Panc1 (cell line): ENCODE results near the gene ARL2. TPM values are rescaled to one million over a fixed set of nuclear protein-coding genes. Genes with fewer than 3 reads are reported as not detected.

Experiments used
- ATAC-seq: fragments of 200-7000 bp; cut with Tn5 transposase; 2 replicates; pipeline ENCODE4 v1.9.1; 2020; ENCODE audit warnings: mild to moderate bottlenecking, moderate library complexity
- BruUV-seq: library from RNA; stranded (reverse); fragments of 400-500 nt; replicated peaks from 2 replicates; lab custom pipeline; 2021; lab: Mats Ljungman, UMichigan
- CTCF ChIA-PET: fragments of 300-600 bp; sonication (Branson Sonifier 250); formaldehyde crosslinking; loops from one replicate; lab custom pipeline; 2022; ENCODE audit warnings: antibody characterized with exemption; lab: Charles Lee
- POLR2A ChIA-PET: fragments of 300-600 bp; sonication (Branson Sonifier 250); formaldehyde crosslinking; loops from one replicate; lab custom pipeline; 2022; ENCODE audit warnings: antibody characterized with exemption; lab: Charles Lee
- DNase-seq: peaks from one replicate; pipeline ENCODE4 v3.0.0-alpha.2; 2010; ENCODE audit warnings: low read depth, low spot score
- H3K27ac ChIP-seq: 2 replicates; pipeline ENCODE4 v1.5.1; 2011; ENCODE audit warnings: mild to moderate bottlenecking, low read length, inconsistent platforms
- H3K27me3 ChIP-seq: fragments of 200-500 bp; sonication (Bioruptor generic); 2 replicates; pipeline ENCODE4 v1.6.0; 2014; ENCODE audit warnings: low read length, inconsistent platforms; ENCODE audit not compliant: control insufficient read depth, insufficient read depth
- H3K36me3 ChIP-seq: fragments of 200-500 bp; sonication (Bioruptor generic); 2 replicates; pipeline ENCODE4 v1.5.1; 2014; ENCODE audit warnings: inconsistent platforms, mild to moderate bottlenecking, low read length, moderate library complexity; ENCODE audit not compliant: control insufficient read depth, insufficient read depth
- H3K4me1 ChIP-seq: 2 replicates; pipeline ENCODE4 v1.5.1; 2011; ENCODE audit warnings: inconsistent platforms, mild to moderate bottlenecking, low read length, moderate library complexity; ENCODE audit not compliant: control insufficient read depth, insufficient read depth
- H3K4me3 ChIP-seq, 2 experiments: 2 replicates each; pipeline ENCODE4 v1.5.1; 2011 to 2012; ENCODE audit warnings: low read depth in 2 of 2, low read length in 2 of 2, mild to moderate bottlenecking in 2 of 2, inconsistent platforms in 1 of 2, moderate library complexity in 1 of 2
- H3K9me3 ChIP-seq: fragments of 200-500 bp; sonication (Bioruptor generic); 2 replicates; pipeline ENCODE4 v1.5.1; 2014; ENCODE audit warnings: low read depth, mild to moderate bottlenecking, inconsistent platforms, low read length, moderate library complexity; ENCODE audit not compliant: control insufficient read depth, insufficient read depth
- POLR2AphosphoS5 ChIP-seq: IDR thresholded peaks from 2 replicates; pipeline ENCODE4 v1.6.1; 2012; ENCODE audit warnings: mild to moderate bottlenecking, low read depth, low read length, moderate library complexity
- SIN3A ChIP-seq: IDR thresholded peaks from 2 replicates; pipeline ENCODE4 v1.6.1; 2012; ENCODE audit warnings: low read depth, mild to moderate bottlenecking, low read length, moderate library complexity, borderline replicate concordance; ENCODE audit not compliant: insufficient read depth
- TCF7L2 ChIP-seq: IDR thresholded peaks from 2 replicates; pipeline ENCODE4 v1.6.1; 2011; ENCODE audit warnings: mild to moderate bottlenecking, low read depth, low read length, inconsistent platforms
- in situ Hi-C: cut with HindIII; loops from 2 replicates; pipeline ENCODE4 v1.10.0; 2016; ENCODE audit warnings: low sequenced_read_pairs, low pct_unique_long_range_greater_than_20kb
- intact Hi-C: fragments of 100-400 bp; cut with micrococcal nuclease; formaldehyde crosslinking; loops from one replicate; pipeline ENCODE4 v1.10.0; 2022; ENCODE audit not compliant: unreplicated experiment
- total RNA-seq: library from RNA; stranded (reverse); gene quantifications from one replicate; pipeline ENCODE4 v1.2.1, GENCODE V29; 2021; ENCODE audit not compliant: unreplicated experiment
- TF ChIP-seq, protein P1 (sequence below), 2 experiments: IDR thresholded peaks; 2 replicates each; pipeline ENCODE4 v1.6.1; 2011 to 2012; ENCODE audit warnings: low read depth in 2 of 2, control low read depth in 1 of 2, low read length in 1 of 2, mild to moderate bottlenecking in 1 of 2, moderate library complexity in 1 of 2; ENCODE audit not compliant: insufficient read depth in 1 of 2
- TF ChIP-seq, protein P2 (sequence below): fragments of 450-650 bp; IDR thresholded peaks from 2 replicates; pipeline ENCODE4 v1.5.1; 2017; ENCODE audit warnings: mild to moderate bottlenecking

ARL2 gene
- total RNA-seq, 1 experiment from 2014 or later = 177 TPM

DNA sequence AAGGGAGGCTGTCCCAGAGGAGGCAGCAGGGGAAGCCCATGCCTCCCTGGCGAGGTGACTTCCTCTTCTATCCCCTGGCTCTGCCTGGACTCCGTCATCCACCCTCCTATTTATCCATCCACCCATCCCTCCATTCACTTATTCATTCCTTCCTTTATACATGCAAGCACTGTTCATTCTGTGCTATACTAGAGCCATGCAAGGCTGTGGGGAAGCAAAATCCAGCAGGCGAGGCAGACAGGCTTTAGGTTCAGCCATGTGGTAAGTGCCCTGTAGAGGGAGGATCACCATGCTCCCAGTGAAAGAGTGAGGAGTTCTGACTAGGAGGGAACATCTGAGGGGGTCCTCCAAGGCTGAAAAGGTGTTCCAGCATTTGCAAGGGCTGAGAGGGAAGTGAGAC lies 45.6 kb downstream of the ARL2 start:
- intact Hi-C loops (no loop called here), in situ Hi-C loops (no loop called here)
- DNase-seq (no peak), ATAC-seq (peak; percentile 57)
- no TSS peak for BruUV-seq
- TF ChIP-seq TCF7L2 = no peak
- TF ChIP-seq, protein P1, sequence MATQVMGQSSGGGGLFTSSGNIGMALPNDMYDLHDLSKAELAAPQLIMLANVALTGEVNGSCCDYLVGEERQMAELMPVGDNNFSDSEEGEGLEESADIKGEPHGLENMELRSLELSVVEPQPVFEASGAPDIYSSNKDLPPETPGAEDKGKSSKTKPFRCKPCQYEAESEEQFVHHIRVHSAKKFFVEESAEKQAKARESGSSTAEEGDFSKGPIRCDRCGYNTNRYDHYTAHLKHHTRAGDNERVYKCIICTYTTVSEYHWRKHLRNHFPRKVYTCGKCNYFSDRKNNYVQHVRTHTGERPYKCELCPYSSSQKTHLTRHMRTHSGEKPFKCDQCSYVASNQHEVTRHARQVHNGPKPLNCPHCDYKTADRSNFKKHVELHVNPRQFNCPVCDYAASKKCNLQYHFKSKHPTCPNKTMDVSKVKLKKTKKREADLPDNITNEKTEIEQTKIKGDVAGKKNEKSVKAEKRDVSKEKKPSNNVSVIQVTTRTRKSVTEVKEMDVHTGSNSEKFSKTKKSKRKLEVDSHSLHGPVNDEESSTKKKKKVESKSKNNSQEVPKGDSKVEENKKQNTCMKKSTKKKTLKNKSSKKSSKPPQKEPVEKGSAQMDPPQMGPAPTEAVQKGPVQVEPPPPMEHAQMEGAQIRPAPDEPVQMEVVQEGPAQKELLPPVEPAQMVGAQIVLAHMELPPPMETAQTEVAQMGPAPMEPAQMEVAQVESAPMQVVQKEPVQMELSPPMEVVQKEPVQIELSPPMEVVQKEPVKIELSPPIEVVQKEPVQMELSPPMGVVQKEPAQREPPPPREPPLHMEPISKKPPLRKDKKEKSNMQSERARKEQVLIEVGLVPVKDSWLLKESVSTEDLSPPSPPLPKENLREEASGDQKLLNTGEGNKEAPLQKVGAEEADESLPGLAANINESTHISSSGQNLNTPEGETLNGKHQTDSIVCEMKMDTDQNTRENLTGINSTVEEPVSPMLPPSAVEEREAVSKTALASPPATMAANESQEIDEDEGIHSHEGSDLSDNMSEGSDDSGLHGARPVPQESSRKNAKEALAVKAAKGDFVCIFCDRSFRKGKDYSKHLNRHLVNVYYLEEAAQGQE (IDR thresholded peaks at IDR 0.05; ENCODE audit: insufficient read depth in 1 of 2, low read depth in 2 of 2, low read length in 1 of 2) = no peak
- TF ChIP-seq, protein P2, sequence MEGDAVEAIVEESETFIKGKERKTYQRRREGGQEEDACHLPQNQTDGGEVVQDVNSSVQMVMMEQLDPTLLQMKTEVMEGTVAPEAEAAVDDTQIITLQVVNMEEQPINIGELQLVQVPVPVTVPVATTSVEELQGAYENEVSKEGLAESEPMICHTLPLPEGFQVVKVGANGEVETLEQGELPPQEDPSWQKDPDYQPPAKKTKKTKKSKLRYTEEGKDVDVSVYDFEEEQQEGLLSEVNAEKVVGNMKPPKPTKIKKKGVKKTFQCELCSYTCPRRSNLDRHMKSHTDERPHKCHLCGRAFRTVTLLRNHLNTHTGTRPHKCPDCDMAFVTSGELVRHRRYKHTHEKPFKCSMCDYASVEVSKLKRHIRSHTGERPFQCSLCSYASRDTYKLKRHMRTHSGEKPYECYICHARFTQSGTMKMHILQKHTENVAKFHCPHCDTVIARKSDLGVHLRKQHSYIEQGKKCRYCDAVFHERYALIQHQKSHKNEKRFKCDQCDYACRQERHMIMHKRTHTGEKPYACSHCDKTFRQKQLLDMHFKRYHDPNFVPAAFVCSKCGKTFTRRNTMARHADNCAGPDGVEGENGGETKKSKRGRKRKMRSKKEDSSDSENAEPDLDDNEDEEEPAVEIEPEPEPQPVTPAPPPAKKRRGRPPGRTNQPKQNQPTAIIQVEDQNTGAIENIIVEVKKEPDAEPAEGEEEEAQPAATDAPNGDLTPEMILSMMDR = no peak
- TF ChIP-seq POLR2AphosphoS5 = no peak
- TF ChIP-seq SIN3A = no peak
- ChIA-PET POLR2A (interaction anchor here (0.6 to 0.7 kb wide), 2 partner anchors 26 to 36 kb away, joined by 3 to 12 read pairs; no protein-coding TSS in a partner anchor), CTCF (interaction anchor here (0.7 kb wide), 1 partner anchor 221 kb away, joined by 4 read pairs; no protein-coding TSS in a partner anchor)
- Histone ChIP-seq H3K9me3 (no peaks in the 10 kb centered on the region), H3K36me3 (no peaks in the 10 kb centered on the region), H3K4me1 (no peaks in the 10 kb centered on the region), H3K27ac (no peak overlapping the region), H3K27me3 (no peaks in the 10 kb centered on the region), H3K4me3 (no peak overlapping the region)

DNA sequence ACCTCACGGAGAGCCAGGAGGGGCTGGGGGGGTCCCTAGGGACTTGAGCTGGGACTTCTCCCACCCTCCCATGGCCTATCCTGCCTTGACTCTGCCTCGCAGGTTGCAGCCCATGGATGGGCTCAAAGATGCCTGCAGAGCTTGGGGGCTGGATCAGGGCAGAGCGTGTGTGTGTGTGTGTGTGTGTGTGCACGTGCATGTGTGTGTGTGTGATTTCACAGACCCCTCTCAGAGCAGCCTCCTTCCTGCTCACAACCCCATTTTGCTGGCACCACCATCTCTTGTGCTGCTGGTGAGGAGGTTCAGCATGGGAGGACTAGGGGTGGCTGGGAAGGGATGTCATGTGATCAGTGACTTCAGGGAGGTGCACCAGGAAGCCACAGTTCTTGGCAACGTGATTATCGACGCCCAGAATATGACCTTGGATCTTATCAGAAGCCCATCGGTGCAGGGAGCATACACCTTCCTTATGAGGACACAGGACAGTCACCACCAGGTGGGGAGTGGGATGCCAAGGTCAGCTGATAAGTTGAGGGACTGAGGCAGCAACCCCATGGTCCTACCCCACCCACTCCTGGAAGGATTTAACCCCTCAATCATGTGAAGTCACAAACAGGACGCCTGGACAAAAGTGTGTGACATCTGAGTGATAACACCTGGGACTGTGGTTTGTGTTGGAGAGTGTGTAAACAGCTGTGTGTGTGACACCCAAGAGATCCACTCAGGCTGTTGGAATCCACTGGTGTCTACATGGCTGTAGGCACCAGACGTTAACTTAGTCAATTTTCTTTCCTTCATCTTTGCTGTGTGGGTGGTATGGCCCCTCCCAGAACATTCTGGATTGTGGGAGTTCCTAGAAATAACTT lies 46.2 kb downstream of the ARL2 start:
- TF ChIP-seq TCF7L2 (no peak), POLR2AphosphoS5 (no peak), SIN3A (no peak)
- TF ChIP-seq, protein P1 (IDR thresholded peaks at IDR 0.05; ENCODE audit: insufficient read depth in 1 of 2, low read depth in 2 of 2, low read length in 1 of 2) = no peak
- TF ChIP-seq, protein P2 = no peak
- Histone ChIP-seq H3K4me3 (no peak overlapping the region), H3K27ac (no peak overlapping the region), H3K27me3 (no peaks in the 10 kb centered on the region), H3K9me3 (no peaks in the 10 kb centered on the region), H3K4me1 (no peaks in the 10 kb centered on the region), H3K36me3 (no peaks in the 10 kb centered on the region)
- no TSS peak for BruUV-seq
- DNase-seq (no peak), ATAC-seq (no peak)
- in situ Hi-C loops = no loop called here
- ChIA-PET POLR2A (no interaction called here), CTCF (no interaction called here)
- intact Hi-C loops = no loop called here
